Lower lobe of right lung (tissue), 2 donors: ENCODE results near the gene TDRD15. TPM values are rescaled to one million over a fixed set of nuclear protein-coding genes. Genes with fewer than 3 reads are reported as not detected.

Experiments used
- ATAC-seq, 2 donors: fragments of 200-7000 bp; cut with Tn5 transposase; one replicate each; pipeline ENCODE4 v1.9.1; 2020 to 2022; ENCODE audit warnings: mild to moderate bottlenecking in 2 of 2, moderate library complexity in 2 of 2
- DNase-seq: peaks from one replicate; pipeline ENCODE4 v3.0.0-alpha.2; 2020
- H3K27ac ChIP-seq: fragments of 200-600 bp; one replicate; pipeline ENCODE4 v1.8.0; 2022
- H3K27me3 ChIP-seq: fragments of 200-600 bp; one replicate; pipeline ENCODE4 v1.8.0; 2022; ENCODE audit warnings: low read depth
- H3K36me3 ChIP-seq: fragments of 200-600 bp; one replicate; pipeline ENCODE4 v1.8.0; 2022; ENCODE audit warnings: mild to moderate bottlenecking
- H3K4me1 ChIP-seq: fragments of 200-600 bp; one replicate; pipeline ENCODE4 v1.8.0; 2022
- H3K4me3 ChIP-seq: fragments of 200-600 bp; one replicate; pipeline ENCODE4 v1.8.0; 2022; ENCODE audit warnings: mild to moderate bottlenecking
- H3K9me3 ChIP-seq: fragments of 200-600 bp; one replicate; pipeline ENCODE4 v1.8.0; 2022
- intact Hi-C: fragments of 100-400 bp; cut with DNase I; formaldehyde crosslinking; loops from one replicate; pipeline ENCODE4 v1.11.0; 2022
- total RNA-seq: library from RNA; stranded (reverse); fragmentation: NEBNext Ultra II Directional; extraction: Animal tissue kit (Norgen Biotek cat#: 25700); gene quantifications from one replicate; pipeline ENCODE4 v1.2.1, GENCODE V29; 2021
- TF ChIP-seq, protein P1 (sequence below): fragments of 200-600 bp; IDR thresholded peaks from one replicate; pipeline ENCODE4 v1.8.0; 2022; ENCODE audit warnings: antibody characterized with exemption, mild to moderate bottlenecking
- donor health status: DM: no; HTN: yes; CAD: no; lungs with severe emphysema.

The TDRD15 gene
- total RNA-seq, 1 donor from 2014 or later: not detected

DNA sequence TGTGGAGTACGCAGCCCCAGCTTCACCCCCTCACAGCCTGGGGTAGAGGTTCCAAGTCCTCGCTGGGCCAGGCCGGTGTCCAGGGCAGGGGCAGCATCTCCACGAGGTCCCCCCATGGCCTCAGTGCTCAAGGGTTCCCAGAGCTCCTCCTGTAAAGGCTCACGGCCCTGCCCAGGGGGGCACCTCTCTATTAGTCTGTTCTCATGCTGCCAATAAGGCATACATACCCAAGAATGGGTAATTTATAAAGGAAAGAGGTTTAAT is 38.8 kb downstream of the TDRD15 start:
- no peaks in the 10 kb centered on the region for H3K4me1 ChIP-seq
- no peaks in the 10 kb centered on the region for H3K36me3 ChIP-seq
- DNase-seq (no peak), ATAC-seq (peak in 1 of 2 donors; percentile 30)
- intact Hi-C loops: no loop called here
- TF ChIP-seq, protein P1, sequence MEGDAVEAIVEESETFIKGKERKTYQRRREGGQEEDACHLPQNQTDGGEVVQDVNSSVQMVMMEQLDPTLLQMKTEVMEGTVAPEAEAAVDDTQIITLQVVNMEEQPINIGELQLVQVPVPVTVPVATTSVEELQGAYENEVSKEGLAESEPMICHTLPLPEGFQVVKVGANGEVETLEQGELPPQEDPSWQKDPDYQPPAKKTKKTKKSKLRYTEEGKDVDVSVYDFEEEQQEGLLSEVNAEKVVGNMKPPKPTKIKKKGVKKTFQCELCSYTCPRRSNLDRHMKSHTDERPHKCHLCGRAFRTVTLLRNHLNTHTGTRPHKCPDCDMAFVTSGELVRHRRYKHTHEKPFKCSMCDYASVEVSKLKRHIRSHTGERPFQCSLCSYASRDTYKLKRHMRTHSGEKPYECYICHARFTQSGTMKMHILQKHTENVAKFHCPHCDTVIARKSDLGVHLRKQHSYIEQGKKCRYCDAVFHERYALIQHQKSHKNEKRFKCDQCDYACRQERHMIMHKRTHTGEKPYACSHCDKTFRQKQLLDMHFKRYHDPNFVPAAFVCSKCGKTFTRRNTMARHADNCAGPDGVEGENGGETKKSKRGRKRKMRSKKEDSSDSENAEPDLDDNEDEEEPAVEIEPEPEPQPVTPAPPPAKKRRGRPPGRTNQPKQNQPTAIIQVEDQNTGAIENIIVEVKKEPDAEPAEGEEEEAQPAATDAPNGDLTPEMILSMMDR: no peak
- H3K4me3 ChIP-seq: no peak overlapping the region
- no peaks in the 10 kb centered on the region for H3K27me3 ChIP-seq
- no peak overlapping the region for H3K27ac ChIP-seq
- H3K9me3 ChIP-seq: no peaks in the 10 kb centered on the region

DNA sequence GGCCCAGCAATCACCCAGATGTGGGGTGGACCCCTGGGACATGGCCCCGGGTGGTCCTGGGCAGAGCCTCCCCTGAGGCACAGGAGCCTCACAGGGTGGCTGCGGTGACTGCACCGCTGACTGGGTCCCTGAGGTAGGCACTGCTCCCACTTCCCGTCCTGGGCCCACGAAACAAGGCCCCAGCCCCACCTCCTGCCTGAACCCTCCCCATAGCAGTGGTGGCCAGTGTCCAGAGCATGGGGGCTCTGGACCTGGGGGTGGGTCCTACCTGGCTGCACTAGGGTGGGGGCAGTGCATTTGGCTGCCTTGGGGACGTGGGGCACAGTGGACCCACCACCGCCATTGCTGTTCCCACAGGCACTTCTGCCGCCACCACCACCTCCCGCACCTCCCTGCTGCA is 39.4 kb downstream of the TDRD15 start:
- TF ChIP-seq, protein P1: no peak
- no peaks in the 10 kb centered on the region for H3K27me3 ChIP-seq
- intact Hi-C loops: no loop called here
- H3K36me3 ChIP-seq: no peaks in the 10 kb centered on the region
- H3K27ac ChIP-seq: no peak overlapping the region
- H3K9me3 ChIP-seq: no peaks in the 10 kb centered on the region
- H3K4me3 ChIP-seq: no peak overlapping the region
- DNase-seq (no peak), ATAC-seq (no peak)
- no peaks in the 10 kb centered on the region for H3K4me1 ChIP-seq

DNA sequence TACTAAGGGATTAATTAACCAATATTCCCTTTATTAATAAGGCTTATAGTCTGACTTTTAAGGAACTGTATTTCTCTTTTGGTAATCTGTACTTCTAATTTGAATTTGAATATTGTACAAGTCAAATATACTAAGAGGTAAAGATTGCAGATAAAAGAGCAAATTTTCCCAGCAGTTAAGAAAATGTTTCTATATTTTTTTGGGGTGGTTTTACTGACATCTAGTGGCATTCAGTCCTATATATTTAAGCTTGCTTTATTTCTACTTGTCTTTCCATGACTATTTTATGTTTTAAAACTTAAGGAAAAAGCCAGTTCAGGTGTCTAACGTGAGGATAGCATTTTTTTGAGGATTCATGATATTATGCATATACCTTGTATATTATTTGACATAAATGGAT is 41.6 kb downstream of the TDRD15 start:
- no peaks in the 10 kb centered on the region for H3K4me1 ChIP-seq
- no peak for DNase-seq
- H3K4me3 ChIP-seq: no peak overlapping the region
- TF ChIP-seq, protein P1: peak; percentile 18
- intact Hi-C loops: no loop called here
- H3K9me3 ChIP-seq: no peaks in the 10 kb centered on the region
- H3K27me3 ChIP-seq: no peaks in the 10 kb centered on the region
- no peak for ATAC-seq
- no peak overlapping the region for H3K27ac ChIP-seq
- no peaks in the 10 kb centered on the region for H3K36me3 ChIP-seq

DNA sequence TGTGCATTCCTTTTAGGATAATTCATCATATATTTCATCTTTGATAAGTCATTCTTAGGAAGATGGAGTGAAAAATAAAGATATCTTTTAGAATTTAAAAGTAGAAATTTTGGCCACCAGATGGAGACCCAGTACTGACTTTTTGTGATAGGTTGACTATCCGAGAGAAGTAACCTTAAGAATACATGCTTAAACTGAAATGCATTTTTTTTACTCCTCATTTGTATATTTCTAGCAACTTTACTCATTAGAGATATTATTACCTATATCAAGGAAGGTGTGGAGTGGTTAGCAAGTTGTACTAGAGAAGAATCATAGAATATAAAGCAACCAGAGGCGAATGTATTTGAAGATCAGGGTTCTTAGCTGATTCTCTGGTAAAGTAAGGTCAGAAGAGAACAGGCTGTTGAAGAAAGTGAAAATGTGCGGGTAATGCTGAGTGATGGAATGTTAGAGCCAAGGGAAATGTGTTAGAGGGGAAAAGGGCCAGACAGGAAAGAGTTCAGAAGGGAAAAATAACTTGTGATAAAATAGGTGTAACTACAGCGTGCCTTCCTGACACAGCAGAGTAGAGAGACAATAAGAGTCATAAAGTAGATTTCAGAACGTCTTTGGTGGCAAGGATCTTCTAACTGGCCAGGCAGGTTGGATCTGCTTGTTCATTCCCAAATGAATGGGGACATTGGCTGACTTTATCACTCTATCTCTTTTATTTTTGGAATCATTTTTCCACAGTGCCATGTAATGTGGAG is 52.3 kb downstream of the TDRD15 start:
- DNase-seq: no peak

DNA sequence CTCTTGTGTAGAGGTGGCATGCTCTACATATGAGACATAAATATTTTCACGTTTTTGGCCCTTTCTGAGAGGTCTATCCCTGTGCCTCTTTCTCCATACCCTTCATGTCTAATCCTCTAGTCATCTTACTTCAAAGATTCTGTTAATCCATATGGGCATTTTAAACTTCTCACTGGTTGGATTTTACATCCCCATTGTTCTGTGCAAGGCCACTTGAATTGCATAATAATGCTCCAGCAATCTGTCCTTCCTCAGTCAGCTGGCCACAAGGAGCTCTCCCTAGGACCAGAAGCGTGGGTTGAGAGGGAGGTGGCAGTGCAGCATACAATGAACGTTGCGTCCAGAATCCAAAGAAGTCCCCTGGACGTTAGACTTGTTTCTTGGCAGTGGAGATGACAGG is 58.2 kb downstream of the TDRD15 start:
- no peaks in the 10 kb centered on the region for H3K4me1 ChIP-seq
- intact Hi-C loops: no loop called here
- H3K27ac ChIP-seq: no peak overlapping the region
- ATAC-seq (no peak), DNase-seq (no peak)
- no peaks in the 10 kb centered on the region for H3K9me3 ChIP-seq
- no peaks in the 10 kb centered on the region for H3K36me3 ChIP-seq
- TF ChIP-seq, protein P1: no peak
- H3K4me3 ChIP-seq: no peak overlapping the region
- H3K27me3 ChIP-seq: no peaks in the 10 kb centered on the region

More for the DNA sequence above, 52.3 kb downstream of the TDRD15 start:
- intact Hi-C loops: no loop called here
- no peak overlapping the region for H3K27ac ChIP-seq
- H3K36me3 ChIP-seq: no peaks in the 10 kb centered on the region
- H3K4me1 ChIP-seq: no peaks in the 10 kb centered on the region
- ATAC-seq: no peak
- TF ChIP-seq, protein P1: peak; percentile 23
- no peaks in the 10 kb centered on the region for H3K9me3 ChIP-seq
- no peak overlapping the region for H3K4me3 ChIP-seq
- no peaks in the 10 kb centered on the region for H3K27me3 ChIP-seq
